ENCODE data around the gene OR2M5.

The OR2M5 gene

DNA sequence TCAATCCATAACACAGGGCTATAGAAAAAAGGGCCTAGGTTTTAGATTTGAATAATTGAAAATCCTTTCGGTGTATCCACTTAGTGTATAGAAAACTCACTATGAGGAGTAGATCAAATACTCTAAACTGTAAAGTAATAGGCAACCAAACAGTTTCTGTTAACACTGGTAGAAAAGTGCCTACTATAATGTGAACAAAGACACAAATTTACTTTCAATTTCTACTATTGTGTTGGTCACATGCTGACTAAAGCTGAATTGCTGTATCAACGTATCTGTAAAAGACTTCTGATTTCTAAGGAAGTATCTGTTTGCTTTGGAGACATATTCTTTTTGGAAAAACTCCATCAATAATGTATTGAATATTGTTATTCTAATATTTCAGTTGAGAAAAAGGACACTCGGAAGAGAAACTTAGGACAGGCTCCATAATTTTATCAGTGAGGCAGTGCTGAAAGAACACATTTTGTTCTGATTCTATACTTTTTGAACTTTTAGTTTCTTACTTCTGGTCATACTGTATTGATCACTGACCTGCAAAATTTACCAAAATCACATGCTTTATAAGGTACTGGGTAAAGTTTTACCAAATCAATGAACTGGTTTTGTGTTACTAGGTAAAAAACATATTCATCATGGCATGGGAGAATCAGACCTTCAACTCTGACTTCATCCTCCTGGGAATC lies at the start of gene OR2M5:
Gene OR2M5 (plus strand): TSS at position 636 of the 686 bp plus-strand sequence. CDS start 0 bp downstream, at position 636.
- DNase-seq (ENCODE audit: low read depth in 2 of 2) = no peak

- no peak for DNase-seq (ENCODE audit: low read depth in 2 of 2)
Observed at GRCh38 chr1:248098529-248098928, 46.4 kb upstream of the OR2M5 start.

- DNase-seq (ENCODE audit: low read depth in 2 of 2) = no peak
Observed at GRCh38 chr1:248102847-248103246, 42.1 kb upstream of the OR2M5 start.

GRCh38 chr1:248111157-248111556 lies 33.8 kb upstream of the OR2M5 start:
- DNase-seq (ENCODE audit: low read depth in 2 of 2) = no peak

GRCh38 chr1:248114890-248115289 lies 30.1 kb upstream of the OR2M5 start:
- DNase-seq (ENCODE audit: low read depth in 2 of 2) = no peak

DNA sequence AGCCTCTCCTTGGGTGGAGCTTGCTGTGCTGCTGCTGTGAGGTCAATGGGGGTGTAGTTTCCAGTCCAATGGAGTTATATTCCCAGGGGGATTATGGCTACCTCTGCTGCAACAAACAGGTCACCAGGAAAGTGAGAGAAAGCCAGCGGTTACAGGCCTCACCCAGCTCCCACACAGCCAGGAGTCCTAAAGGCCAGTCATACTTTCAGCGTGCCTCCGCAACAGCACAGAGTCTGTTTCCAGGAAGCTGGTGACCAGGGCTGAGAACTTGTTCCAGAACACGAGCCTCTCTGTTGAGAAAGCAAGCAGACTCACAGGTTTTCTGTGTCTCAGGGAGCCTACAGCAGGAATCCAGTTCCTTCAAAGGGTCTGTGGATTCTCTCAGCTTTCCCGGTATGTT lies 17.3 kb upstream of the OR2M5 start:
- DNase-seq (ENCODE audit: low read depth in 2 of 2) = no peak

DNA sequence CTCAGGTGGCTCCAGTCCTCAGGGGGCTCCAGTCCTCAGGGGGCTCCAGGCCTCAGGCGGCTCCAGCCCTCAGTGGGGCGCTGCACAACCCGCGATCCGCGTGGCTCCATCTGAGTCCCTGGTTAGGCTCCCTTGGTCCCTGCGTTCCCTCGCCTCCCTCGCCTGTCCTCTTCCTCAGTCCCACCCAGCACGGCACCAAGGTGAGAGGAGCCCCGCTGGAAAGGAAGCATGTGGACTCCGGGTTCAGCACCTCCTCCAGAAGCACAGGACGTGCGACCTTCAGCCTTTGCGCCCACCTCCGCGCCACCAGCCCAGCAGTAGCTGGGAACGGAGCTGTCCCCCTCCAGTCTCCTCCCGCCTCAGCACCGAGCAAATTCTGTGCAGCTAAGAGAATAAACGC lies 8.1 kb upstream of the OR2M5 start:
- no peak for DNase-seq (ENCODE audit: low read depth in 2 of 2)

DNA sequence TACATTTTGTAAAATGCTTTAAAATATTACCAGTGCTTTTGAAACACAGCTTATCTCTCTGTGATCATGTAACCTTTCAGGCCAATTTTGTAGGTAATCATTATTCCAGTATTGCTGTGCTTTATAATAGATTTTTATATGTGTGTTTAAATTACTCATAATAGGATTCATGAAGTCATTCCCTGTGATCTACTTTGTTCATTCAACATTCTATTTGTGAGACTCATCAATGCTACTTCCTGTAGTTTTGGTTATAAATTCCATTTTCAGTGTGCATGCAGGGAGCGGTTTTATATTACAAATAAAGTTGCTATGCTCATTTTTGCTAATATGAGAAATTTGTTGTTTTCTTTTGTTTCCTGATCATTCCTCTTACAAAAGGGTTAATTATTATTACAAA lies 4.1 kb upstream of the OR2M5 start:
- no peak for DNase-seq (ENCODE audit: low read depth in 2 of 2)

- DNase-seq (ENCODE audit: low read depth in 2 of 2) = no peak
Observed at GRCh38 chr1:248143311-248143710, 1.6 kb upstream of the OR2M5 start.

- no peak for DNase-seq (ENCODE audit: low read depth in 2 of 2)
Observed at GRCh38 chr1:248152056-248152827, 7.3 kb downstream of the OR2M5 start.

GRCh38 chr1:248155927-248156326 lies 11.0 kb downstream of the OR2M5 start:
- no peak for DNase-seq (ENCODE audit: low read depth in 2 of 2)

- no peak for DNase-seq (ENCODE audit: low read depth in 2 of 2)
Observed at GRCh38 chr1:248158758-248159157, 13.8 kb downstream of the OR2M5 start.

DNA sequence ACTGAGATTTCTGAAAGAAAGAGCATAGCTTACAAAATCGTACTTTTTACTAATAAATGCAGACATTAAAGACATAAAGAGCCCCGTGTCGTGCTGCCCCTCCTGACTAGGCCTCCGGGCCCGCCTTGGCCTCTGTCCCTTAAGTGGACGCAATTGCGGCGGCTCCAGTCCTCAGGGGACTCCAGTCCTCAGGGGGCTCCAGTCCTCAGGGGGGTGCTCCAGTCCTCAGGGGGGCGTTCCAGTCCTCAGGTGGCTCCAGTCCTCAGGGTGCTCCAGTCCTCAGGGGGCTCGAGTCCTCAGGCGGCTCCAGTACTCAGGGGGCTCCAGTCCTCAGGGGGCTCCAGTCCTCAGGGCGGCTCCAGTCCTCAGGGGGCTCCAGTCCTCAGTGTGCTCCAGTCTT lies 19.1 kb downstream of the OR2M5 start:
- DNase-seq (ENCODE audit: low read depth in 2 of 2) = no peak

GRCh38 chr1:248165186-248165585 lies 20.2 kb downstream of the OR2M5 start:
- DNase-seq (ENCODE audit: low read depth in 2 of 2) = no peak

GRCh38 chr1:248174521-248174920 lies 29.6 kb downstream of the OR2M5 start, which contains the start of gene OR2M2:
Gene OR2M2 (plus strand): TSS chr1:248174821. CDS start chr1:248179986, 5,165 bp downstream.
- DNase-seq (ENCODE audit: low read depth in 2 of 2) = no peak

GRCh38 chr1:248183996-248184395 lies 39.0 kb downstream of the OR2M5 start:
- no peak for DNase-seq (ENCODE audit: low read depth in 2 of 2)

- no peak for DNase-seq (ENCODE audit: low read depth in 2 of 2)
Observed at GRCh38 chr1:248187363-248187762, 42.4 kb downstream of the OR2M5 start.

GRCh38 chr1:248189026-248189425 lies 44.1 kb downstream of the OR2M5 start:
- no peak for DNase-seq (ENCODE audit: low read depth in 2 of 2)

DNA sequence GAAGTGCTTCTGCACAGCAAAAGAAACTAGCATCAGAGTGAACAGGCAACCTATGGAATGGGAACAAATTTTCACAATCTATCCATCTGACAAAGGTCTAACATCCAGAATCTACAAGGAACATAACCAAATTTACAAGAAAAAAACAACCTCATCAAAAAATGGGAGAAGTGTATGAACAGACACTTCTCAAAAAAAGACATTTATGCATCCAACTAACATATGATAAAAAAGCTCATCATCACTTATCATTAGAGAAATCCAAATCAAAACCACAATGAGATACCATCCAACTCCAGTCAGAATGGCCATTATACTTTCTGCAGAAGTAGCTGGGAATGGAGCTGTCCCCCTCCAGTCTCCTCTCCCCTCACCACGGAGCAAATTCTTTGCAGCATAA lies 49.2 kb downstream of the OR2M5 start:
- DNase-seq (ENCODE audit: low read depth in 2 of 2) = no peak

All from stimulated activated CD8-positive, alpha-beta memory T cell treated with anti-CD3 and anti-CD28 coated beads, Interleukin-2, amount 100 ng/mL, for 48 hours (primary cell).